Chondrocyte (in vitro differentiated cells): Measurements from ENCODE around the gene RINL. TPM values are rescaled to one million over a fixed set of nuclear protein-coding genes. Genes with fewer than 3 reads are reported as not detected.
"Not testable (repeated sequence)": the region's sequence is repeated elsewhere in the genome, so short reads cannot be mapped to it uniquely, and the experiment has no call there.

Experiments used
- DNase-seq: peaks from one replicate; pipeline ENCODE4 v3.0.0; 2021; ENCODE audit warnings: mixed read lengths, low spot score
- H3K27ac Mint-ChIP-seq: one replicate; pipeline ENCODE4 v1.8.0; 2021; ENCODE audit warnings: mild to moderate bottlenecking, moderate library complexity, mixed read lengths; ENCODE audit not compliant: unreplicated experiment
- H3K27me3 Mint-ChIP-seq: 2 replicates; pipeline ENCODE4 v1.8.0; 2021; ENCODE audit warnings: low read depth, mixed read lengths
- H3K36me3 Mint-ChIP-seq: 2 replicates; pipeline ENCODE4 v1.8.0; 2021; ENCODE audit warnings: low read depth, mixed read lengths
- H3K4me1 Mint-ChIP-seq: 2 replicates; pipeline ENCODE4 v1.8.0; 2021; ENCODE audit warnings: low read depth, mild to moderate bottlenecking, mixed read lengths
- H3K4me3 Mint-ChIP-seq: one replicate; pipeline ENCODE4 v1.8.0; 2021; ENCODE audit warnings: mild to moderate bottlenecking, moderate library complexity, mixed read lengths; ENCODE audit not compliant: unreplicated experiment
- H3K9me3 Mint-ChIP-seq: 2 replicates; pipeline ENCODE4 v1.8.0; 2021; ENCODE audit warnings: low read depth, mixed read lengths
- total RNA-seq: library from RNA; stranded (reverse); gene quantifications from 3 replicates; pipeline ENCODE4 v1.2.1, GENCODE V29; 2021
- TF ChIP-seq, protein P1 (sequence below): fragments of 200-600 bp; sonication (generic); IDR thresholded peaks from 2 replicates; pipeline ENCODE4 v1.5.0; 2021; ENCODE audit warnings: antibody characterized with exemption, mild to moderate bottlenecking, moderate library complexity

The RINL gene
- total RNA-seq, 1 donor from 2014 or later = 0.65 TPM

DNA sequence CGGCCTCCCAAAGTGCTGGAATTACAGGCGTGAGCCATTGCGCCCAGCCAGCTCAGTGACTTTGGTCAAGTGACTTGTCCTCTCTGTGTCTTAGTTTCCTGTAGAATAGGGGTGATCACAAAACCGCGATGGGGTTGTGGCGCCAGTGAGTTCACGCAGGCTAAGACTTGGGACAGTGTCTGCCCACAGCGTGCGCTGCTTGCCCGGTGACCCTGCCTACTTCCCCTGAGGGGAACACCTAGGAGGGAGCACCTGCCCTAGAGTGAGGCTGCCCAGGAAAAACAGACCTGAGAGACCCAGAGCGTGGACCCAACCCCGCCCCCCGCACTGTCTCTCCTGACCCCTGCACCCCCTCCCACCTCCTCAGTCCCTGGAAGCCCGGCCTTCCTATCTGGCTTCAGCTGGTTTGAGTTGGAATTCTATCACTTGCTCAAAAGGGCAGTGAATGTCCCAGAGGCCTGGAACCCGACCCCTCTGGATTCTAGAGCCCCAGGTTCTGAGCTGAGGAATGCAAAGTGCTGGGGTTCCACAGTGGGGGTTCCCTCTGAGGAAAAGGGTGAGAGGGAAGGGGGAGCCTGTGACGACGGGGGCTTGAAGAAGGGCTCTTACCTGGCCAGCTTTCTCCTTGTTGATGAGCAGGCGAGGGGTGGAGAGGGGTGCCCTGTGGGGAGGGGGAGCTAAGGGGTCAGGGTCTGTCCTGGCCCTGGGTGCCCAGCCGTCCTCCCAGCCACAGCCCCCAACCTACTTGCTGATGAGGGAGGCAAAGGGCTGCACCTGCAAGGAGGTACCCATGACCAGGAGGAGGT is 2.2 kb upstream of the RINL start:
- H3K4me3 Mint-ChIP-seq = no peak overlapping the region

DNA sequence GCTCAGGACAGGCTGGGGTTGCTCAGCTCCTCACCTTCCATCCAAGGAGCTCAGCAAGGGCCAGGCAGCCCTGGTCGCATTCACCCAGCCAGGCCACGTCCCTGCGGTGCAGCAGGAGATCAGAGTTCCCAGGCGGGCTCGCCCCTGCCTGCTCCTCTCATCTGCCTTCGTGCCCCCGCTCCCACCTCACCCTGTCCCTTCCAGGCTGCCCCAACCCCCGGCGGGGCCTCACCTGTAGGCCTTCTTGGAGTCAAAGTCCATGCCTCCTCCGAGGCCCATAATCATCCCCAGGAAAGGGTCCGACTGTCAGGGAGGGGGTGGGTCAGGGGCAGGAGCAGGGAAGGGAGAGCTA is 1.3 kb upstream of the RINL start:
- Mint-ChIP-seq H3K27me3 (no peaks in the 10 kb centered on the region), H3K27ac (no peak overlapping the region), H3K4me3 (no peak overlapping the region), H3K36me3 (peaks cover 7% of the 10 kb centered on the region), H3K9me3 (no peaks in the 10 kb centered on the region), H3K4me1 (no peaks in the 10 kb centered on the region)
- TF ChIP-seq, protein P1, sequence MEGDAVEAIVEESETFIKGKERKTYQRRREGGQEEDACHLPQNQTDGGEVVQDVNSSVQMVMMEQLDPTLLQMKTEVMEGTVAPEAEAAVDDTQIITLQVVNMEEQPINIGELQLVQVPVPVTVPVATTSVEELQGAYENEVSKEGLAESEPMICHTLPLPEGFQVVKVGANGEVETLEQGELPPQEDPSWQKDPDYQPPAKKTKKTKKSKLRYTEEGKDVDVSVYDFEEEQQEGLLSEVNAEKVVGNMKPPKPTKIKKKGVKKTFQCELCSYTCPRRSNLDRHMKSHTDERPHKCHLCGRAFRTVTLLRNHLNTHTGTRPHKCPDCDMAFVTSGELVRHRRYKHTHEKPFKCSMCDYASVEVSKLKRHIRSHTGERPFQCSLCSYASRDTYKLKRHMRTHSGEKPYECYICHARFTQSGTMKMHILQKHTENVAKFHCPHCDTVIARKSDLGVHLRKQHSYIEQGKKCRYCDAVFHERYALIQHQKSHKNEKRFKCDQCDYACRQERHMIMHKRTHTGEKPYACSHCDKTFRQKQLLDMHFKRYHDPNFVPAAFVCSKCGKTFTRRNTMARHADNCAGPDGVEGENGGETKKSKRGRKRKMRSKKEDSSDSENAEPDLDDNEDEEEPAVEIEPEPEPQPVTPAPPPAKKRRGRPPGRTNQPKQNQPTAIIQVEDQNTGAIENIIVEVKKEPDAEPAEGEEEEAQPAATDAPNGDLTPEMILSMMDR = no peak
- no peak for DNase-seq

More for the DNA sequence above, 2.2 kb upstream of the RINL start:
- H3K27me3 Mint-ChIP-seq = no peaks in the 10 kb centered on the region
- TF ChIP-seq, protein P1 = no peak
- H3K27ac Mint-ChIP-seq = no peak overlapping the region
- H3K9me3 Mint-ChIP-seq = no peaks in the 10 kb centered on the region
- no peak for DNase-seq
- H3K36me3 Mint-ChIP-seq = peaks cover 7% of the 10 kb centered on the region
- H3K4me1 Mint-ChIP-seq = no peaks in the 10 kb centered on the region

DNA sequence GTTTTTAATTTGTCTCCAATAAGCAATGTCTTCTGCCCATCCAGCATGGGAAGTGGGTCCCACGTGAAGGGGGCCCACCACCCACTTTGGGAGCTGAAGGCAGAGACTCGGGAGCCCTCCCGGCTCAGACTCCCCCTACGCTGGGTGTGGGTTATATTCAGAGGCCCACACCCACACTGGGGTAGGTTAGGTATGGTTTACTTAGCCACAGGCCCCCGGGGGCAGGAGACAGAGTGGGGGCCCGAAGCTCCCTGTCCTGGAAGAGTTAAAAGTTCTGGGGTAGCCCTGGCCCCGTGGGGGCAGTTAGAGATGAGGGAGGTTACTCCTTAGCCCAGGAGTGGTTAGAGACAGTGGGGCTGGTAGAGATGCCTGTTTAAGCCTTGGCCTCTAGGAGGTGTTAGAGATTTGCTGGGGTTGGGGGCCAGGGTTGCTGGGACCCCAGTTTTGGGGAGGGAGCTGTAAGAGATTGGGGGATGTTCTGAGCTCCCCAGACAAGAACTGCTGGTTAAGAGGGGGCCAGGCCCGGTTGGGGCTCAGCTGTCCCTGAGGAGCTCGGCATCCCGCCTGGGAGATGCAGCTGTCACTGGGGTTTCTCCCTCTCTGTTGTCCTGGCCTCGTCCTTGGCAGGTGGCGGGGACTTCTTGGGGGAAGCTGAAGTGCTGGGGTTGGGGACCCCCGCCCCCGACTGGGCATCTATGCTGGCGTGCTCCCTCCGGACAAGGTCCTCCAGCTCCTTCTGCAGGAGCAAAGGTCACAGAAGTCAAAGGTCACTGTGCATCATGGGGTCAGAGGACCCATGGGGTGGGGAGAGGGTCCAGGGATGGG is 712 bp upstream of the RINL start:
- DNase-seq = no peak
- peaks cover 7% of the 10 kb centered on the region for H3K36me3 Mint-ChIP-seq
- TF ChIP-seq, protein P1 = peak; percentile 23
- no peaks in the 10 kb centered on the region for H3K9me3 Mint-ChIP-seq
- no peaks in the 10 kb centered on the region for H3K4me1 Mint-ChIP-seq
- H3K27ac Mint-ChIP-seq = no peak overlapping the region
- H3K27me3 Mint-ChIP-seq = no peaks in the 10 kb centered on the region
- H3K4me3 Mint-ChIP-seq = no peak overlapping the region

DNA sequence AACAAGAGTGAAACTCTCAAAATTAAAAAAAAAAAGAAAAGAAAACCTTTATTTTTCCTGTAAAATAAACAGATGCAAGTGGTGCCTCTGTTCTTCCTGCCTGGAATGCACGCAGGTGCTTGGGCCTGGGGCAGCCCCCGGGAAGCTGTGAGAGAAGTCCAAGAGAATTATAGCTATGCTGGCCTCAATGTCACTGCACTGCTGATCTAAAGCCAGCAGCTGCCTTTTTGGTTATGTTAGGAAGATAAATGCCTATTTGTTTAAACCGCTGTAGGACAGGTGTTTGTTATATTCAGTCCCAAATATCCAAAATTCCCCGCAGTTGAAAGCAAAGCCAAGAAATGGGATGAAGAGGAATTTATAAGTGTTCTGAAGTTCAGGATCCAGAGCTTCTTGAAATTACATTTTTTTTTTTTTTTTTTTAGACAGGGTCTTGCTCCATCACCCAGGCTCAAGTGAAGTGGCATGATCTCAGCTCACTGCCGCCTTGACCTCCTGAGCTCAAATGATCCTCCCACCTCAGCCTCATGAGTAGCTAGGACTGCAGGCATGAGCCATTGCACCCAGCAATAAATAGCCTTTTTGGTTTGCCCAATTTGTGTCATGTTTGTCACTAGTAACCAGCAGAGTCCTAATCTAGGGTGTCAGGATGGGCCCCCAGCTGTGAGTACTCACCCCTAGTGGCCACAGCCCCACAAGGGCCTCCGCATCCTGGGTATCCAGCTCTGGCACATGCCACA is 2.2 kb downstream of the RINL start:
- Mint-ChIP-seq H3K36me3 (no peaks in the 10 kb centered on the region), H3K27ac (no peak overlapping the region), H3K4me3 (no peak overlapping the region), H3K27me3 (no peaks in the 10 kb centered on the region), H3K9me3 (no peaks in the 10 kb centered on the region), H3K4me1 (no peaks in the 10 kb centered on the region)
- no peak for DNase-seq
- TF ChIP-seq, protein P1 = no peak

DNA sequence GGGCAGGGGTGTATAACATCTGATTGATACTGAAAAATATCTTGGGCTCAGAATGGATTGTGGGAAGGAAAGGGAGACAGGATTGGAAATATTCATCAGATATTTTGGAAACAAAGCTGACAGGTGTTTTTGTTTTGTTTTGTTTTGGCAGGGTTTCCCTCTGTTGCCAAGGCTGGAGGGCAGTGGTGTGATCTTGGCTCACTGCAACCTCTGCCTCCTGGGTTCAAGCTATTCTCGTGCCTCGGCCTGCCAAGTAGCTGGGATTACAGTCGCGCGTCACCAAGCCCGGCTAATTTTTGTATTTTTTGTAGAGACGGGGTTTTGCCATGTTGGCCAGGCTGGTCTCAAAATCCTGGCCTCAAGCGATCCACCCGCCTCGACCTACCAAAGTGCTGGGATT is 4.7 kb downstream of the RINL start:
- not testable (repeated sequence) for H3K27ac Mint-ChIP-seq, H3K4me1 Mint-ChIP-seq, H3K27me3 Mint-ChIP-seq, H3K9me3 Mint-ChIP-seq, H3K36me3 Mint-ChIP-seq, DNase-seq, H3K4me3 Mint-ChIP-seq
